NT2/D1 (cell line): Measurements from ENCODE around the gene CTAGE1.

Experiments
- YY1 ChIP-seq: IDR thresholded peaks from 2 replicates; pipeline ENCODE4 v1.6.1; 2011; ENCODE audit not compliant: insufficient read length, insufficient read depth
- ZNF274 ChIP-seq: IDR thresholded peaks from 2 replicates; pipeline ENCODE4 v1.6.1; 2011; ENCODE audit warnings: mild to moderate bottlenecking, low read depth, low read length

DNA sequence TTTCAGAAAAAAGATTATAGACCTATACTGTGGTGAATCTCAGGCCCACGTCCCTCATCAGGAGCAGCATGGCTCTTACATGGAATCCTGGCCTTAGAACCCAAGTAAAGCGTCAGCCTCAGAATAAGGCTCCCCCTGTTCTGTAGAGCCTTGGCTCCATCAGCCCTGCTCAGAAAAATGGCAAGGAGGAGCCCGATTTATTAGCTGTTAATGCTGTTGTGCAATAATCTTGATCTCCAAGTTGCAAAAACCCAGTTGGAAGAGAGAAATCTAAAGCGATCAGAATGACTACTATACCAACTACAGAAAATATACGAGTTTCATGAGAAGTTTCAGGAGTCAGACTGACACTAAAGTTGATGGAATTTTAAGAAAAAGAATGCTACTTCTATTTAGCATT, 35.6 kb upstream of the CTAGE1 start:
- TF ChIP-seq YY1 (no peak), ZNF274 (no peak)
